ENCODE data around the gene TSPAN11. TPM values are rescaled to one million over a fixed set of nuclear protein-coding genes. Genes with fewer than 3 reads are reported as not detected.

Gene TSPAN11
- total RNA-seq, 1 experiment from 2014 or later = not detected

GRCh38 chr12:31007636-31008175, 81.2 kb downstream of the TSPAN11 start:
- ChIA-PET CTCF (no interaction called here), POLR2A (no interaction called here)
- TF ChIP-seq SIN3A (IDR thresholded peaks at IDR 0.05; ENCODE audit: borderline replicate concordance, insufficient read depth, low read depth, low read length) (no peak), TCF7L2 (IDR thresholded peaks at IDR 0.05; ENCODE audit: low read depth, low read length) (no peak), POLR2AphosphoS5 (IDR thresholded peaks at IDR 0.05; ENCODE audit: low read depth, low read length) (no peak), REST (IDR thresholded peaks at IDR 0.05; ENCODE audit: insufficient read depth in 1 of 2, low read depth in 2 of 2, low read length in 1 of 2) (no peak), CTCF (IDR thresholded peaks at IDR 0.05) (no peak)
- intact Hi-C loops (cut with micrococcal nuclease; ENCODE audit: unreplicated experiment) (no loop called here), in situ Hi-C loops (cut with HindIII; ENCODE audit: low pct_unique_long_range_greater_than_20kb, low sequenced_read_pairs) (no loop called here)
- no peak for DNase-seq (ENCODE audit: low read depth, low spot score)
- no peaks in the 10 kb centered on the region for H3K9me3 ChIP-seq (ENCODE audit: control insufficient read depth, insufficient read depth, low read depth, low read length)
- H3K36me3 ChIP-seq (ENCODE audit: control insufficient read depth, insufficient read depth, low read length) = no peaks in the 10 kb centered on the region
- no peak overlapping the region for H3K27ac ChIP-seq (ENCODE audit: low read length)
- H3K4me1 ChIP-seq (ENCODE audit: control insufficient read depth, insufficient read depth, low read length) = no peaks in the 10 kb centered on the region
- no TSS peak for BruUV-seq (replicated peaks)
- no peaks in the 10 kb centered on the region for H3K27me3 ChIP-seq (ENCODE audit: control insufficient read depth, insufficient read depth, low read length)
- no peak overlapping the region for H3K4me3 ChIP-seq (ENCODE audit: low read depth in 2 of 2, low read length in 2 of 2)
- ATAC-seq = no peak

GRCh38 chr12:31008241-31008761, 81.8 kb downstream of the TSPAN11 start:
- ChIA-PET POLR2A (no interaction called here), CTCF (no interaction called here)
- DNase-seq (ENCODE audit: low read depth, low spot score) = no peak
- BruUV-seq (replicated peaks) = no TSS peak
- Histone ChIP-seq H3K9me3 (ENCODE audit: control insufficient read depth, insufficient read depth, low read depth, low read length) (no peaks in the 10 kb centered on the region), H3K27ac (ENCODE audit: low read length) (no peak overlapping the region), H3K4me1 (ENCODE audit: control insufficient read depth, insufficient read depth, low read length) (no peaks in the 10 kb centered on the region), H3K27me3 (ENCODE audit: control insufficient read depth, insufficient read depth, low read length) (no peaks in the 10 kb centered on the region), H3K36me3 (ENCODE audit: control insufficient read depth, insufficient read depth, low read length) (no peaks in the 10 kb centered on the region), H3K4me3 (ENCODE audit: low read depth in 2 of 2, low read length in 2 of 2) (no peak overlapping the region)
- in situ Hi-C loops (cut with HindIII; ENCODE audit: low pct_unique_long_range_greater_than_20kb, low sequenced_read_pairs) = no loop called here
- intact Hi-C loops (cut with micrococcal nuclease; ENCODE audit: unreplicated experiment) = no loop called here
- ATAC-seq = no peak
- TF ChIP-seq TCF7L2 (IDR thresholded peaks at IDR 0.05; ENCODE audit: low read depth, low read length) (no peak), POLR2AphosphoS5 (IDR thresholded peaks at IDR 0.05; ENCODE audit: low read depth, low read length) (no peak), CTCF (IDR thresholded peaks at IDR 0.05) (no peak), SIN3A (IDR thresholded peaks at IDR 0.05; ENCODE audit: borderline replicate concordance, insufficient read depth, low read depth, low read length) (no peak), REST (IDR thresholded peaks at IDR 0.05; ENCODE audit: insufficient read depth in 1 of 2, low read depth in 2 of 2, low read length in 1 of 2) (no peak)
